Fibroblast of lung (primary cell): ENCODE data around the gene DCLK2. TPM values are rescaled to one million over a fixed set of nuclear protein-coding genes. Genes with fewer than 3 reads are reported as not detected.
A peak's percentile ranks its signal among the peaks of the same experiment; 100 is the strongest.

ENCODE experiments used
- DNase-seq, 2 donors: peaks; one replicate each; pipeline versions ENCODE4 v3.0.0 to v3.0.0-alpha.2; 2010; ENCODE audit warnings: low read depth in 2 of 2
- H2AFZ ChIP-seq: 2 replicates; pipeline ENCODE4 v1.5.1; 2012; ENCODE audit warnings: low read length, control low read depth, inconsistent platforms
- H3K27ac ChIP-seq: 2 replicates; pipeline ENCODE4 v1.5.1; 2011; ENCODE audit warnings: low read length, control low read depth; ENCODE audit not compliant: insufficient read depth
- H3K27me3 ChIP-seq: 2 replicates; pipeline ENCODE4 v1.5.1; 2011; ENCODE audit warnings: mild to moderate bottlenecking, low read length; ENCODE audit not compliant: control insufficient read depth, insufficient read depth
- H3K36me3 ChIP-seq: 2 replicates; pipeline ENCODE4 v1.5.1; 2011; ENCODE audit warnings: low read length; ENCODE audit not compliant: control insufficient read depth, insufficient read depth
- H3K4me1 ChIP-seq: 2 replicates; pipeline ENCODE4 v1.5.1; 2011; ENCODE audit warnings: low read length; ENCODE audit not compliant: control insufficient read depth, insufficient read depth; ENCODE audit errors: extremely low read depth
- H3K4me2 ChIP-seq: 2 replicates; pipeline ENCODE4 v1.5.1; 2011; ENCODE audit warnings: low read length, control low read depth; ENCODE audit not compliant: insufficient read depth; ENCODE audit errors: extremely low read depth
- H3K4me3 ChIP-seq, 4 experiments: fragments of 200-600 bp in 1 of 4; sonication (generic) in 1 of 4; replicated peaks in 1 of 4; 2 replicates each; pipeline ENCODE4 v1.5.1; 2011 to 2016; ENCODE audit warnings: low read length in 4 of 4, low read depth in 3 of 4, mild to moderate bottlenecking in 3 of 4, control low read depth in 2 of 4, inconsistent platforms in 1 of 4, mixed read lengths in 1 of 4; ENCODE audit not compliant: insufficient read depth in 1 of 4; ENCODE audit errors: control extremely low read depth in 1 of 4
- H3K79me2 ChIP-seq: 2 replicates; pipeline ENCODE4 v1.5.1; 2012; ENCODE audit warnings: mild to moderate bottlenecking, low read length, inconsistent platforms; ENCODE audit not compliant: control insufficient read depth, insufficient read depth
- H3K9ac ChIP-seq: 2 replicates; pipeline ENCODE4 v1.5.1; 2011; ENCODE audit warnings: mild to moderate bottlenecking, low read length, control low read depth; ENCODE audit not compliant: insufficient read depth
- H3K9me3 ChIP-seq: 2 replicates; pipeline ENCODE4 v1.5.1; 2012; ENCODE audit warnings: low read depth, low read length; ENCODE audit not compliant: control insufficient read depth, insufficient read depth
- H4K20me1 ChIP-seq: 2 replicates; pipeline ENCODE4 v1.5.1; 2011; ENCODE audit warnings: low read length; ENCODE audit not compliant: control insufficient read depth, insufficient read depth; ENCODE audit errors: extremely low read depth
- EZH2 ChIP-seq: IDR thresholded peaks from 2 replicates; pipeline ENCODE4 v1.5.1; 2012; ENCODE audit warnings: low read length, control low read depth, mild to moderate bottlenecking; ENCODE audit errors: missing control alignments
- polyA plus RNA-seq, 2 donors: library from polyadenylated mRNA; depleted of rRNA in 1 of 2; stranded (reverse) in 1 of 2; unstranded in 1 of 2; fragments of >200 nt; gene quantifications; 2 replicates each; pipeline ENCODE4 v1.2.1, GENCODE V29; 2011 to 2012; ENCODE audit warnings: missing spikeins in 1 of 2
- total RNA-seq: library from RNA; depleted of rRNA; stranded (reverse); fragments of >200 nt; gene quantifications from 2 replicates; pipeline ENCODE4 v1.2.1, GENCODE V29; 2014
- TF ChIP-seq, protein P1 (sequence below), 2 donors: IDR thresholded peaks in 1 of 2; conservative IDR thresholded peaks in 1 of 2; 1 replicate in 1 of 2; 2 replicates in 1 of 2; pipeline ENCODE4 v1.5.1; 2011 to 2012; ENCODE audit warnings: low read length in 2 of 2, control low read depth in 1 of 2, inconsistent platforms in 1 of 2, low read depth in 1 of 2, mild to moderate bottlenecking in 1 of 2

Gene DCLK2
- total and polyA plus RNA-seq, 2 donors (not counting 1 experiment from before 2014, with no cell fraction given) = 3.8 to 14.0 TPM

DNA sequence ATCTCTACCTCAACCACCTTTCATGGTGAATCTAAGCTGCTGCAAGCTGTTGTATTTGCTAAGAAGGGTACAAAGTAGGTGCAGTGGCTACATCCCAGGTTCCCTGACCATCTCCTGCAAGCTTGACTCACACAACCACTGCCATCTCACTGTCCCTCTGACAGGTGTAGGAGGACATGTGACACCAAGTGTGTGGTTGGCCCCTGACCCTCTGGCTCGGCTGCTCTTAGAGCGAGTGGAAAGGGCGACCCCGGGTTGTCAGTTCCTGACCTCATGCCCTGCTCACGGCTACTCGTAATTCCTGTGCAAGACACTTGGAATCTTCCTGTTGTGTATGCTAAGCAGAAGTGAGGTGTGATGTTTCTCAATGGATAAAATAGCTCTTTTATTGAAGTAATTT, 184.4 kb downstream of the DCLK2 start:
- H4K20me1 ChIP-seq = no peaks in the 10 kb centered on the region
- TF ChIP-seq, protein P1, sequence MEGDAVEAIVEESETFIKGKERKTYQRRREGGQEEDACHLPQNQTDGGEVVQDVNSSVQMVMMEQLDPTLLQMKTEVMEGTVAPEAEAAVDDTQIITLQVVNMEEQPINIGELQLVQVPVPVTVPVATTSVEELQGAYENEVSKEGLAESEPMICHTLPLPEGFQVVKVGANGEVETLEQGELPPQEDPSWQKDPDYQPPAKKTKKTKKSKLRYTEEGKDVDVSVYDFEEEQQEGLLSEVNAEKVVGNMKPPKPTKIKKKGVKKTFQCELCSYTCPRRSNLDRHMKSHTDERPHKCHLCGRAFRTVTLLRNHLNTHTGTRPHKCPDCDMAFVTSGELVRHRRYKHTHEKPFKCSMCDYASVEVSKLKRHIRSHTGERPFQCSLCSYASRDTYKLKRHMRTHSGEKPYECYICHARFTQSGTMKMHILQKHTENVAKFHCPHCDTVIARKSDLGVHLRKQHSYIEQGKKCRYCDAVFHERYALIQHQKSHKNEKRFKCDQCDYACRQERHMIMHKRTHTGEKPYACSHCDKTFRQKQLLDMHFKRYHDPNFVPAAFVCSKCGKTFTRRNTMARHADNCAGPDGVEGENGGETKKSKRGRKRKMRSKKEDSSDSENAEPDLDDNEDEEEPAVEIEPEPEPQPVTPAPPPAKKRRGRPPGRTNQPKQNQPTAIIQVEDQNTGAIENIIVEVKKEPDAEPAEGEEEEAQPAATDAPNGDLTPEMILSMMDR (conservative IDR thresholded peaks at IDR 0.05 in 1 of 2, IDR thresholded peaks at IDR 0.05 in 1 of 2; ENCODE audit: low read depth in 1 of 2, low read length in 2 of 2) = no peak
- H3K4me2 ChIP-seq = no peak overlapping the region
- H3K79me2 ChIP-seq = no peaks in the 10 kb centered on the region
- H3K36me3 ChIP-seq = no peaks in the 10 kb centered on the region
- H3K27ac ChIP-seq = no peak overlapping the region
- H2AFZ ChIP-seq = no peak overlapping the region
- H3K9me3 ChIP-seq = no peaks in the 10 kb centered on the region
- no peaks in the 10 kb centered on the region for H3K27me3 ChIP-seq
- peaks cover 7% of the 10 kb centered on the region for H3K4me1 ChIP-seq
- no peak for DNase-seq
- H3K4me3 ChIP-seq = no peak overlapping the region
- no peak overlapping the region for H3K9ac ChIP-seq

DNA sequence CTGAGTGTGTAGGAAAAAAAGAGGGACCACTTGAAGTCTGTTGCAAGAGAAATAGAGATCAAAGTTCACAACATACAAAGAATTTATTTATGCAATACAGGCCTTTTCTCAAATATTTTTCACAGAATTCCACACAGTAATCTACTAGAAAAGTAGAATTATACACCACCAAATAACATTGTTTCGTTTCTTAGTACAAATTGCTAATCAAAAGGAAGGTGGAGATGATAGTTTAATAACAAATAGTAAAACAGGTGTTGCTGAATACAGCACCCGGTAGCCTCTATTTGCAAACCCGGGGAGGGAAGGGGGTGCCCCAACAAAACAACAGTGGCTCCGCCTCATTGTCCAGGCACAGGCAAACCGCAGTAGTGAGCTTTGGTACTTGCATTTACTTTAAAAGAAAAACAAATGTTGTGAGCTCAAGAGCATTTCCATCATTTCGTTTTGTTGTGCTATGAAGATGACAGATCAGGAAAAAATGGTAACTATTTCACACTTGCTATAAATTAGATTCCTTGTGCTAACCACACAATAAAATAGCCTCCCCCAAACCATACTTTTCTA, 186.4 kb downstream of the DCLK2 start:
- H3K79me2 ChIP-seq = no peaks in the 10 kb centered on the region

DNA sequence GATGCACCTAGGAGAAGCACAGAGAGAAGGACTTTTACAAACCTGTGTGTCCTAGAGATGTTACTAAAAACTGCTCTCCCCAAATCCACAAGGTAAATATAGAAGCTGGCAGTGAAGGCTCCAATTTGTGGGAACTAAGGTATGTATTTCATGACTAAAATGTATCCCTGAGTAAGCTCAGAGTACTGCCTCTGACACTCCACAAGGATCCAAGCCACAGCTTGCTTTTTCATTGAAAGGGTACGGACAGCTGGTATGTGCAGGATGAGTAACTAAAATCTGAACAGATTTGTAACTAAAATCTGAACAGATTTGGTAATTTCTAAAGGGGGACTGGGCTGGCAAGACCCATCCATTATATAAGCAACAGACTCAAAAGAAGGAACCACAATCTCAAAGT, 187.6 kb downstream of the DCLK2 start:
- Histone ChIP-seq H3K79me2 (no peaks in the 10 kb centered on the region), H3K9me3 (no peaks in the 10 kb centered on the region), H3K27ac (no peak overlapping the region), H3K27me3 (no peaks in the 10 kb centered on the region), H4K20me1 (no peaks in the 10 kb centered on the region), H3K4me1 (peaks cover 7% of the 10 kb centered on the region), H3K9ac (no peak overlapping the region), H2AFZ (no peak overlapping the region), H3K4me3 (no peak overlapping the region), H3K4me2 (no peak overlapping the region), H3K36me3 (no peaks in the 10 kb centered on the region)
- TF ChIP-seq EZH2 = no peak
- TF ChIP-seq, protein P1 (conservative IDR thresholded peaks at IDR 0.05 in 1 of 2, IDR thresholded peaks at IDR 0.05 in 1 of 2; ENCODE audit: low read depth in 1 of 2, low read length in 2 of 2) = no peak
- peak in 1 of 2 donors; percentile 72 for DNase-seq

More for the DNA sequence above, 186.4 kb downstream of the DCLK2 start:
- no peaks in the 10 kb centered on the region for H3K9me3 ChIP-seq
- TF ChIP-seq EZH2 = no peak
- TF ChIP-seq, protein P1 (conservative IDR thresholded peaks at IDR 0.05 in 1 of 2, IDR thresholded peaks at IDR 0.05 in 1 of 2; ENCODE audit: low read depth in 1 of 2, low read length in 2 of 2) = no peak
- H3K4me2 ChIP-seq = no peak overlapping the region
- no peaks in the 10 kb centered on the region for H3K27me3 ChIP-seq
- no peaks in the 10 kb centered on the region for H4K20me1 ChIP-seq
- H3K9ac ChIP-seq = no peak overlapping the region
- H3K27ac ChIP-seq = no peak overlapping the region
- H3K4me1 ChIP-seq = peaks cover 7% of the 10 kb centered on the region
- H3K4me3 ChIP-seq = no peak overlapping the region
- H2AFZ ChIP-seq = no peak overlapping the region
- no peaks in the 10 kb centered on the region for H3K36me3 ChIP-seq
- DNase-seq = peak; percentile 33 to 37
